ENCODE results near the gene DCDC1. TPM values are rescaled to one million over a fixed set of nuclear protein-coding genes. Genes with fewer than 3 reads are reported as not detected.

DCDC1 gene
- total RNA-seq, 4 donors from 2014 or later: 0.17 TPM; not detected in 3

DNA sequence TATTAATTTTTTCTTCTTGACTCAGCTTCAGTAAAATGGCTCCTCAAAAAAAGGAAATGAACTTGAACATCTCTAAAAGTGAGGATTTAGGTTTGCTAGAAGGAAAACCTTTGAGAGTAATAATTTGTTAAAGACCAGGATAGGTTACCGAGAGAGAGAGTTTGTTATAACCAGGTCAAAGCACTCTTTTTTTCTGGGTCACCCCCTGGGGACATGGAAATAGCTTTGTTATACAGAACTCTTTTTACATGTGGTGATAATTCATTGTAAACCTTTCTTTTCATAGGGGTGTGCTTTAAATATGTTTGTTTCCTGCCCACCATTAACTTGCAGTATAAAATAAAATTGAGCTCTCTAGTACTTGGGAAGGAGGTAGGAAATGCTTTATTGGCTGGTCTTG lies 47.8 kb upstream of the DCDC1 start:
- TF ChIP-seq EP300 (IDR thresholded peaks at IDR 0.05): no peak
- no peak for TF ChIP-seq POLR2AphosphoS5 (IDR thresholded peaks at IDR 0.05)
- TF ChIP-seq POLR2A (IDR thresholded peaks at IDR 0.05; ENCODE audit: low read depth): no peak
- TF ChIP-seq CTCF (IDR thresholded peaks at IDR 0.05): no peak
- no peak for DNase-seq (ENCODE audit: extremely low spot score)
- intact Hi-C loops (cut with DNase I): no loop called here
- Histone ChIP-seq H3K27me3 (no peaks in the 10 kb centered on the region), H3K4me3 (no peak overlapping the region), H3K36me3 (peaks cover 0 to 4% (median 0%) of the 10 kb centered on the region in 4 donors), H3K9me3 (no peaks in the 10 kb centered on the region), H3K4me1 (peaks cover 0 to 19% (median 2%) of the 10 kb centered on the region in 4 donors), H3K27ac (replicated peaks in 1 of 4) (no peak overlapping the region)
- 87% methylated on average over 1 of the region's 1 CpG for WGBS

- no peak overlapping the region for H3K4me3 ChIP-seq
- H3K27me3 ChIP-seq: no peaks in the 10 kb centered on the region
- intact Hi-C loops (cut with DNase I): no loop called here
- H3K36me3 ChIP-seq: peaks cover 0 to 4% (median 0%) of the 10 kb centered on the region in 4 donors
- no peak for DNase-seq (ENCODE audit: extremely low spot score)
- WGBS: 82% methylated on average over 4 of the region's 4 CpGs
- no peaks in the 10 kb centered on the region for H3K9me3 ChIP-seq
- H3K27ac ChIP-seq (replicated peaks in 1 of 4): no peak overlapping the region
- TF ChIP-seq POLR2A (IDR thresholded peaks at IDR 0.05; ENCODE audit: low read depth) (no peak), POLR2AphosphoS5 (IDR thresholded peaks at IDR 0.05) (no peak), CTCF (IDR thresholded peaks at IDR 0.05) (no peak), EP300 (IDR thresholded peaks at IDR 0.05) (no peak)
- peaks cover 0 to 19% (median 2%) of the 10 kb centered on the region in 4 donors for H3K4me1 ChIP-seq
Measured at GRCh38 chr11:31415435-31415834, 45.9 kb upstream of the DCDC1 start.

DNA sequence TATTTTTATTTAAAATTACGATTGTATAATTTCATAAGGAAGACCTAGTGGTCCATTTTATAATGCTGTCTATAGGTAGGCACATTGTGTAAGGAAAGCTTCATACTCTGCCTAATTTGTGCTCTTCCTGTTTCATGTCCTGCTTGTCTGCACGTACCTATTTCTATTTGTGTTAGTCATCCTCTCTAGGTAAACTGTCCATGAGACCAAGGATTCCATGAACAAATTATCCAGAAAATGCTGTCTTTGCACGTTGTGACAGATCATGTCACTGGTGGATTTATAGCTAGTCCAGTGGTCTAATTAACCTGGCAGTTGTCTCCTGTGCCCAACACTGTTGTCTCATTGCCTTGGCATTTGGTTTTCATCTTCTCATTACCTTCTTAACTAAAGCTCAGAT lies 44.8 kb upstream of the DCDC1 start:
- H3K4me3 ChIP-seq: no peak overlapping the region
- peaks cover 0 to 19% (median 2%) of the 10 kb centered on the region in 4 donors for H3K4me1 ChIP-seq
- TF ChIP-seq POLR2A (IDR thresholded peaks at IDR 0.05; ENCODE audit: low read depth) (no peak), EP300 (IDR thresholded peaks at IDR 0.05) (no peak), POLR2AphosphoS5 (IDR thresholded peaks at IDR 0.05) (no peak), CTCF (IDR thresholded peaks at IDR 0.05) (no peak)
- no peaks in the 10 kb centered on the region for H3K9me3 ChIP-seq
- H3K27me3 ChIP-seq: no peaks in the 10 kb centered on the region
- WGBS: 83% methylated on average over 3 of the region's 3 CpGs
- peaks cover 0 to 4% (median 0%) of the 10 kb centered on the region in 4 donors for H3K36me3 ChIP-seq
- intact Hi-C loops (cut with DNase I): no loop called here
- no peak for DNase-seq (ENCODE audit: extremely low spot score)
- no peak overlapping the region for H3K27ac ChIP-seq (replicated peaks in 1 of 4)

GRCh38 chr11:31412946-31413345 lies 43.4 kb upstream of the DCDC1 start:
- intact Hi-C loops (cut with DNase I): no loop called here
- DNase-seq (ENCODE audit: extremely low spot score): no peak
- no peak overlapping the region for H3K27ac ChIP-seq (replicated peaks in 1 of 4)
- H3K4me1 ChIP-seq: peaks cover 0 to 19% (median 2%) of the 10 kb centered on the region in 4 donors
- no peak overlapping the region for H3K4me3 ChIP-seq
- H3K27me3 ChIP-seq: no peaks in the 10 kb centered on the region
- peaks cover 0 to 4% (median 0%) of the 10 kb centered on the region in 4 donors for H3K36me3 ChIP-seq
- no peaks in the 10 kb centered on the region for H3K9me3 ChIP-seq
- TF ChIP-seq CTCF (IDR thresholded peaks at IDR 0.05) (no peak), EP300 (IDR thresholded peaks at IDR 0.05) (no peak), POLR2A (IDR thresholded peaks at IDR 0.05; ENCODE audit: low read depth) (no peak), POLR2AphosphoS5 (IDR thresholded peaks at IDR 0.05) (no peak)
- 98% methylated on average over 2 of the region's 2 CpGs for WGBS

- intact Hi-C loops (cut with DNase I): no loop called here
- Histone ChIP-seq H3K27ac (replicated peaks in 1 of 4) (no peak overlapping the region), H3K27me3 (no peaks in the 10 kb centered on the region), H3K4me1 (peaks cover 0 to 9% (median 8%) of the 10 kb centered on the region in 4 donors), H3K9me3 (no peaks in the 10 kb centered on the region), H3K4me3 (no peak overlapping the region), H3K36me3 (no peaks in the 10 kb centered on the region)
- 95% methylated on average over 2 of the region's 2 CpGs for WGBS
- no peak for DNase-seq (ENCODE audit: extremely low spot score)
- TF ChIP-seq CTCF (IDR thresholded peaks at IDR 0.05): no peak
- TF ChIP-seq EP300 (IDR thresholded peaks at IDR 0.05): no peak
- no peak for TF ChIP-seq POLR2AphosphoS5 (IDR thresholded peaks at IDR 0.05)
Measured at GRCh38 chr11:31408201-31408600, 38.7 kb upstream of the DCDC1 start.

Measured in esophagus muscularis mucosa (tissue), 4 donors.